ENCODE measurements around the gene PRR5L.

DNA sequence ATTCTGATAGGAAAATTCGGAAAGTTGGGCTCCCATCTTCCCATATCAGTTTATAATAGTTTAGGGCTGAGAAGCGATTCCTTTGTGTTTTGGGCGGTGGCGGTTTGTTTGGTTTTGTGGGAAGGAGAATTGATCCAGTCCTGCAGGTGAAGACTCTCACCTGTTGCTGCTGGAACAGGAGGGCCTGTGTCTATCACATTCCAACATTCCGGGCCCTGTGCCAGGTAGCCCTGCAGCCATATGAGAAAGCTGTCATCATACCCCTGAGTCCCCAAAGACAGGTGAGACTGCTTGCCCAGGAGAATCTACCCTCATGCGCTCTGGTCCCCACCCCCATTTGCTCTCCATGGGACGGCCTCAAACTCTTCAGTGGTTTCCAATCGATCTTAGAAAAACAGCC is 151.9 kb downstream of the PRR5L start:
- TF ChIP-seq, protein P1, sequence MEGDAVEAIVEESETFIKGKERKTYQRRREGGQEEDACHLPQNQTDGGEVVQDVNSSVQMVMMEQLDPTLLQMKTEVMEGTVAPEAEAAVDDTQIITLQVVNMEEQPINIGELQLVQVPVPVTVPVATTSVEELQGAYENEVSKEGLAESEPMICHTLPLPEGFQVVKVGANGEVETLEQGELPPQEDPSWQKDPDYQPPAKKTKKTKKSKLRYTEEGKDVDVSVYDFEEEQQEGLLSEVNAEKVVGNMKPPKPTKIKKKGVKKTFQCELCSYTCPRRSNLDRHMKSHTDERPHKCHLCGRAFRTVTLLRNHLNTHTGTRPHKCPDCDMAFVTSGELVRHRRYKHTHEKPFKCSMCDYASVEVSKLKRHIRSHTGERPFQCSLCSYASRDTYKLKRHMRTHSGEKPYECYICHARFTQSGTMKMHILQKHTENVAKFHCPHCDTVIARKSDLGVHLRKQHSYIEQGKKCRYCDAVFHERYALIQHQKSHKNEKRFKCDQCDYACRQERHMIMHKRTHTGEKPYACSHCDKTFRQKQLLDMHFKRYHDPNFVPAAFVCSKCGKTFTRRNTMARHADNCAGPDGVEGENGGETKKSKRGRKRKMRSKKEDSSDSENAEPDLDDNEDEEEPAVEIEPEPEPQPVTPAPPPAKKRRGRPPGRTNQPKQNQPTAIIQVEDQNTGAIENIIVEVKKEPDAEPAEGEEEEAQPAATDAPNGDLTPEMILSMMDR (IDR thresholded peaks at IDR 0.05; ENCODE audit: insufficient read depth, low read length): no peak
- TF ChIP-seq POLR2AphosphoS5 (IDR thresholded peaks at IDR 0.05; ENCODE audit: low read depth) (no peak), GABPA (IDR thresholded peaks at IDR 0.05; ENCODE audit: low read depth) (no peak), SPI1 (IDR thresholded peaks at IDR 0.05; ENCODE audit: borderline replicate concordance, low read depth) (no peak)
- TF ChIP-seq, protein P2, sequence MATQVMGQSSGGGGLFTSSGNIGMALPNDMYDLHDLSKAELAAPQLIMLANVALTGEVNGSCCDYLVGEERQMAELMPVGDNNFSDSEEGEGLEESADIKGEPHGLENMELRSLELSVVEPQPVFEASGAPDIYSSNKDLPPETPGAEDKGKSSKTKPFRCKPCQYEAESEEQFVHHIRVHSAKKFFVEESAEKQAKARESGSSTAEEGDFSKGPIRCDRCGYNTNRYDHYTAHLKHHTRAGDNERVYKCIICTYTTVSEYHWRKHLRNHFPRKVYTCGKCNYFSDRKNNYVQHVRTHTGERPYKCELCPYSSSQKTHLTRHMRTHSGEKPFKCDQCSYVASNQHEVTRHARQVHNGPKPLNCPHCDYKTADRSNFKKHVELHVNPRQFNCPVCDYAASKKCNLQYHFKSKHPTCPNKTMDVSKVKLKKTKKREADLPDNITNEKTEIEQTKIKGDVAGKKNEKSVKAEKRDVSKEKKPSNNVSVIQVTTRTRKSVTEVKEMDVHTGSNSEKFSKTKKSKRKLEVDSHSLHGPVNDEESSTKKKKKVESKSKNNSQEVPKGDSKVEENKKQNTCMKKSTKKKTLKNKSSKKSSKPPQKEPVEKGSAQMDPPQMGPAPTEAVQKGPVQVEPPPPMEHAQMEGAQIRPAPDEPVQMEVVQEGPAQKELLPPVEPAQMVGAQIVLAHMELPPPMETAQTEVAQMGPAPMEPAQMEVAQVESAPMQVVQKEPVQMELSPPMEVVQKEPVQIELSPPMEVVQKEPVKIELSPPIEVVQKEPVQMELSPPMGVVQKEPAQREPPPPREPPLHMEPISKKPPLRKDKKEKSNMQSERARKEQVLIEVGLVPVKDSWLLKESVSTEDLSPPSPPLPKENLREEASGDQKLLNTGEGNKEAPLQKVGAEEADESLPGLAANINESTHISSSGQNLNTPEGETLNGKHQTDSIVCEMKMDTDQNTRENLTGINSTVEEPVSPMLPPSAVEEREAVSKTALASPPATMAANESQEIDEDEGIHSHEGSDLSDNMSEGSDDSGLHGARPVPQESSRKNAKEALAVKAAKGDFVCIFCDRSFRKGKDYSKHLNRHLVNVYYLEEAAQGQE (IDR thresholded peaks at IDR 0.05; ENCODE audit: insufficient replicate concordance, low read depth): no peak
